Mononuclear cell (primary cell): ENCODE data around the gene ZNF444. TPM values are rescaled to one million over a fixed set of nuclear protein-coding genes. Genes with fewer than 3 reads are reported as not detected.

Experiments used
- H3K27me3 ChIP-seq: 2 replicates; pipeline ENCODE4 v1.6.0; 2011; ENCODE audit warnings: low read length, control low read depth; ENCODE audit not compliant: insufficient read depth
- H3K4me1 ChIP-seq: 2 replicates; pipeline ENCODE4 v1.5.1; 2011; ENCODE audit warnings: mild to moderate bottlenecking, low read length, control low read depth; ENCODE audit not compliant: insufficient read depth
- H3K4me3 ChIP-seq: 2 replicates; pipeline ENCODE4 v1.5.1; 2011; ENCODE audit warnings: mild to moderate bottlenecking, low read length, moderate library complexity
- H3K9me3 ChIP-seq: 2 replicates; pipeline ENCODE4 v1.5.1; 2011; ENCODE audit warnings: low read depth, mild to moderate bottlenecking, control low read depth, low read length
- total RNA-seq: library from RNA; depleted of rRNA; stranded (reverse); fragments of >200 nt; gene quantifications from one replicate; pipeline ENCODE4 v1.2.3, GENCODE V29; 2012

ZNF444 gene
- total RNA-seq, 1 donor = 4.1 TPM

DNA sequence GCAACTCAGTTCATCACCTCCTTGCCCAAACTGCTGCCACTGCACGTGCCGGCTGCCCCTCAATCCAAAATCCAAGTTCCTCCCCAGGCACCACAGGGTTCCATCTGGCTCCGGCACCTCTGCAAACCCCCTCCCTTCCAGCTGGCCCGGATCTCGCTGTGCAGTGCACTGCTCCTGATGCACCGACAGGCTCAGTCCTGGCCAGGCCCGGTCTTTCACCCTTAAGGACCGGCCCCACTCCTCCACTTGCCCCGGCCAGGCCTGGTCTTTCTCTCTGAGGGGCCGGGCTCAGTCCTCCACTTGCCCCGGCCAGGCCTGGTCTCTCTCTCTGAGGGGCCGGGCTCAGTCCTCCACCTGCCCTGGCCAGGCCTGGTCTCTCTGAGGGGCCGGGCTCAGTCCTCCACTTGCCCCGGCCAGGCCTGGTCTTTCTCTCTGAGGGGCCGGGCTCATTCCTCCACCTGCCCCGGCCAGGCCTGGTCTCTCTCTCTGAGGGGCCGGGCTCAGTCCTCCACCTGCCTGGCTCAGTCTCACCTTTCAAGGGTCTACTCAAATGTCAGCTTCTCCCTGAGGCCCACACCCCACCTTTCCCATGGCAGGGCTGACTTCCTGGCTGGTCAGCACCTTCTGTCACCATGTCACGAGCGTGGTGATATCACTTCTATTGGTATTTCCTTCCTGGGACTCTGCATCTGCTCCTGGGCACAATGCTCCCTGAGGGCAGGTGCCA is 26.9 kb upstream of the ZNF444 start:
- no peak overlapping the region for H3K4me3 ChIP-seq
- no peaks in the 10 kb centered on the region for H3K27me3 ChIP-seq
- H3K9me3 ChIP-seq = no peaks in the 10 kb centered on the region
- peaks cover 87% of the 10 kb centered on the region for H3K4me1 ChIP-seq

DNA sequence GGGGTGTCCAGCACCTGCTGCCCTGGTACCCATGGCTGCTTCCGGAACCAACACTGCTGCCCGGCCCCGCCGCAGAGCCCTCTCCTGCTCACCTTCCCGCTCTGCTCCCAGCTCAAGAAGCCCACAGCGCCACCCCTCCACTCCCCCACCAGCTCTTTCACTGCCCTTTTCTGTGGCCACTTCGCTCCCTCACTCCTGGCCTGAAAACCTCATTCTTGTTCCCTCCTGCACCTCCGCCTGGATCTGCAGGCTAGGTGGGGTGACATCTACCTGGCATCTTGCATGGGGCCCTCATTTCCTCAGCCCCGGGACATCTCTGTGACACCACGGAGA is 26.3 kb upstream of the ZNF444 start:
- Histone ChIP-seq H3K9me3 (no peaks in the 10 kb centered on the region), H3K4me1 (peaks cover 87% of the 10 kb centered on the region), H3K27me3 (no peaks in the 10 kb centered on the region)

DNA sequence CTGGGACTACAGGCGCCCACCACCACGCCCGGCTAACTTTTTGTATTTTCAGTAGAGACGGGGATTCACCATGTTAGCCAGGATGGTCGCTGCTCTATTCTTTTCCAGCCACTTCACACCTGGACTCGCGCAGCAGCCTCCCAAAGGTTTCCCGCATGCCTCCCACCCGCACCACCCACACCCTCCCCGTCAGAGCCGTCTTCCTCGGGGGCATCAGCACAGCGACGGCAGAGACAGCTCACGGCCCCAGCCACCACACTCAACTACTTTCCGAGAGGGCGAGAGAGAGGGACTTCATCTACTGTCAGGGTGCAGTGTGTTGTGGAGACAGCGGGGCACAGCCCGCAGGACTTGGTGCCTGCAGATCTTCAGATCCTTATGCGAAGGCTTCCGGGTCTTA is 25.6 kb upstream of the ZNF444 start:
- Histone ChIP-seq H3K27me3 (no peaks in the 10 kb centered on the region), H3K4me1 (peaks cover 82% of the 10 kb centered on the region), H3K9me3 (no peaks in the 10 kb centered on the region), H3K4me3 (no peak overlapping the region)

More for the DNA sequence above, 26.3 kb upstream of the ZNF444 start:
- H3K4me3 ChIP-seq = no peak overlapping the region

DNA sequence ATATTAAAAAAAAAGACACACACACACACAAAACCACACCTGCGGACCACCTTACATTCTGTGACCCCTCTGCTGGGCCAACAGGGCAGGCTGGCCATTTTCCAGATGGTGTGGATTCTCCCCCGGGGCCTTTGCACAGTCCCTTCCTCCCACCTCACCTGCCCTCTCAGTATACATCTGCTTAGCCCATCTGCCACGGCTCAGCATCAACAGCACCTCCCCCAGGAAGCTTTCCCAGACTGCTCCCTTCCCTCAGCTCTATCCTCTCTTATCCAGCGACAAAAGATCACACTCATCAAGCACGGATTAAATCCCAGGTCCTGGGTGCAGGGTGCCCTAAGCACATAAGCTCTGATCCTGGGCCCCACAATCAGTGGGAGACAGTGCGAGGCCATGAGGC is 24.5 kb upstream of the ZNF444 start:
- Histone ChIP-seq H3K9me3 (no peaks in the 10 kb centered on the region), H3K4me3 (no peak overlapping the region), H3K27me3 (no peaks in the 10 kb centered on the region), H3K4me1 (peaks cover 72% of the 10 kb centered on the region)

DNA sequence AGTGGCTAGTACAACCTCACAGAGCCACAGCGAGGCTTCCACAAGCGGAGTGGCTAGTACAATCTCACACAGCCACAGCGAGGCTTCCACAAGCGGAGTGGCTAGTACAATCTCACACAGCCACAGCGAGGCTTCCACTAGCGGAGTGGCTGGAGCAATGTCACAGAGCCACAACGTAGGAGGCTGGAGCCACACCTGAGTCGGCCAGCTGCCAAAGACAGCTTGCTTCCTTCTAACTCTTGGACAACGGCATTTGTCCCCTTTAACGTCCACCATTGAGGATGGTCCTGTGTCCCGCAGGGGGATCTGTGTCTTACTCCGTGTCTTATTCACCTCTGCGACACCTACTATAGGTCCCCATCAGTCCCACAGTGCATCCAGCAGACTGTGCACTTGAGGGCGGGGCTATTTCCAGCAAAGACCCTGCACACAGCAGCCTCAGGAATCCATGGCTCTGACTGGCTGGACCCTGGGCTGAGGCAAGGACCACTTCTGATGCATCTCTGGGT is 23.7 kb upstream of the ZNF444 start:
- Histone ChIP-seq H3K4me1 (peaks cover 69% of the 10 kb centered on the region), H3K27me3 (no peaks in the 10 kb centered on the region)

DNA sequence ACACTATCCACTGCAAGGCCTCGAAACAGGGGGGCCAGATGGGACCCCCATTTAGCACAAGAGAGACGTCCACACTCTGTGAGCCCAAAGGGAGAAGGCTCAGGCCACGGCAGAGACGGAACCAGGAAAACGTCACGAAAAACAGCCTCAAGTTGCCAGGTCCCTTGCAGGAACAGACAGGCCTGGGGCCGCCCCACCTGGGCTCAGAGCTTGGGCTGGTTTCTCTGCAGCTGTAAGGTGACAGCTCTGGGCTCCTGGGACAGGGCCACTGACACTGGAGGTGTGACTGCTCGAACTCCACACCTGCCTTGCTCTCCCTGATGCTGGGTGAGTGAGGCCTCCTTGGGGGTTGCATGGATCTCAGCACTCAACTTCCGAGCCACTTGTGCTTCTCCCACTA is 23.2 kb upstream of the ZNF444 start:
- H3K27me3 ChIP-seq = no peaks in the 10 kb centered on the region
- peaks cover 64% of the 10 kb centered on the region for H3K4me1 ChIP-seq

More for the DNA sequence above, 23.7 kb upstream of the ZNF444 start:
- H3K9me3 ChIP-seq = no peaks in the 10 kb centered on the region
- H3K4me3 ChIP-seq = no peak overlapping the region

DNA sequence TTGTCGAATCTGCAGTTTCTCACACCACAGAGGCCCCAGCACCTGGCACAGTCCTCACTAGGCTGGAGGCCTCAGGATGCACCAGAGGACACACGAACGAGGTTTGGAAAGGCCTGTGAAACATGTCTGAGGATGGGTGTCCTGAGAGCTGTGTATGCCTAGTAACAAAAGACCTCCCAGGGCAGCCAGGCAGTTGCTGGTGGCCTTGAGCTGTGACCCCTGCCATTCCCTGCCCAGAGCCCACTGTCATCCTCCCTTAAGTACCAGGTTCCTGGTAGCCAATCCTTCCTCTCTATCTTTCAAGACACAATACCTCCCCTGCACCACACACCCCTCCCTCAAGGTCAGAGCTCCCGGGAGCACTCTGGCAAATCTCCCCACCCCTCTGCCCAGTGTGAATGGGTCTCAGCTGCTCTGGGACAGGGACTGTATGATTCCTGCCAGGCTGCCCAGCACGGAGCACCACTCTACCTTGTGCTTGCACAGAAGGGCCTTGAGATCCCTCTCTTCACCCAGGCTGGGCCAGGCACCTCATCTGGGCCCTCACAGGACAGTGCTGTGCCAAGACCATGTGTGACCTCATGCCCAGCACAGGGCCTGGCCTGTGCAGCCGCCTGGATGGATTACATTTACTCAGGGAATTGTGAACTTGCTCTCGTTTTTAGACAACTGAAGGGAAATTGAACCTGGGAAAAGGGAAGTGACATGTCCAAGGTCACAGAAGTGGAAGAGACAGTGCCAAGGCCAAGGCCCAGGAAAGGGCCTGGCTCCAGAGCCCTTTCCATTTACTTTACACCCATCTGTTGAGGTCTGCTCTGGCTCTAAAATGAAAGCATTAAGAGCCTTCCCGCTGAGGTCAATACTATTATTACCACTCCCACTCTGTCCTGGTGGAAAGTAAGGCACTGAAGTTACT is 22.2 kb upstream of the ZNF444 start:
- peaks cover 54% of the 10 kb centered on the region for H3K4me1 ChIP-seq
- H3K9me3 ChIP-seq = no peaks in the 10 kb centered on the region

More for the DNA sequence above, 23.2 kb upstream of the ZNF444 start:
- Histone ChIP-seq H3K9me3 (no peaks in the 10 kb centered on the region), H3K4me3 (no peak overlapping the region)

DNA sequence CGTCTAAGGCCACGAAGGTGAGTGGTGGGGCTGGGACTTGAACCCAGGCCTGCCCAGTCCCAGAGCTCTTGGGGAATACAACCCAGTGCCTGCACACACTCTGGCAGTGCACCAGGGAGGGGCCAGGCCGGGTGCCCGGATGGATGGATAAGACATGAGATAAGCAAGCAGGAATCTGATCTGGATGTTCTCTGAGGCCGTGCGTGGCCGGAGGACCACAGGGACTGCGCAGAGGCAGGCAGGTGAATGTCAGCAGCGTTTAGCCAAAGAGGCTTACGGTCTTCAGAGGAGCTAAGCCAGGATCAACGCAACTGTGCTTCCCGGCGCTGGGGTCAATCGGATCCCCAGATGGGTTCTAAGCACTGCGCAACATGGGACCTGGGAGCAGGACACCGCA is 21.5 kb upstream of the ZNF444 start:
- H3K4me3 ChIP-seq = peak overlapping the region; percentile 52
- peaks cover 47% of the 10 kb centered on the region for H3K4me1 ChIP-seq
- H3K27me3 ChIP-seq = no peaks in the 10 kb centered on the region
- no peaks in the 10 kb centered on the region for H3K9me3 ChIP-seq

More for the DNA sequence above, 22.2 kb upstream of the ZNF444 start:
- H3K27me3 ChIP-seq = no peaks in the 10 kb centered on the region
- peak overlapping the region; percentile 52 for H3K4me3 ChIP-seq

DNA sequence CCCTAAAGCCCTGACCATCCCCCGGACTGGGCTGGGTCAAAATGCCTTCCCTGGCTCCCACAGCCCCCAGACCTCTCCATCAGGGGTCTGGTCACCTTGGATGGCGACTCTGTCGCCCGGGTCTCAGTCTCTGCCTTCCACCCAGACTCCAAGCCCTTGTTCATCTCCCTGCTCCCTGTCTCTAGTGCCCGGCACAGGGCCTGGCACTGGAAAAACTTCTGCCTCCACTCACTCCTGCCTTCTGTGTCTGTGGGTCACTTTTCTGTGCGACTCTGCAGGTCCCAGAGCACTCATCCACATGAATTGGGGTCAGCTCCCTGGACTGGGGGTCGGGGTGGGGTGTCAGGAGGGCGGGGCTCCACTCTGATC is 21.1 kb upstream of the ZNF444 start:
- Histone ChIP-seq H3K4me1 (peaks cover 43% of the 10 kb centered on the region), H3K9me3 (no peaks in the 10 kb centered on the region), H3K27me3 (no peaks in the 10 kb centered on the region), H3K4me3 (peak overlapping the region; percentile 52)

DNA sequence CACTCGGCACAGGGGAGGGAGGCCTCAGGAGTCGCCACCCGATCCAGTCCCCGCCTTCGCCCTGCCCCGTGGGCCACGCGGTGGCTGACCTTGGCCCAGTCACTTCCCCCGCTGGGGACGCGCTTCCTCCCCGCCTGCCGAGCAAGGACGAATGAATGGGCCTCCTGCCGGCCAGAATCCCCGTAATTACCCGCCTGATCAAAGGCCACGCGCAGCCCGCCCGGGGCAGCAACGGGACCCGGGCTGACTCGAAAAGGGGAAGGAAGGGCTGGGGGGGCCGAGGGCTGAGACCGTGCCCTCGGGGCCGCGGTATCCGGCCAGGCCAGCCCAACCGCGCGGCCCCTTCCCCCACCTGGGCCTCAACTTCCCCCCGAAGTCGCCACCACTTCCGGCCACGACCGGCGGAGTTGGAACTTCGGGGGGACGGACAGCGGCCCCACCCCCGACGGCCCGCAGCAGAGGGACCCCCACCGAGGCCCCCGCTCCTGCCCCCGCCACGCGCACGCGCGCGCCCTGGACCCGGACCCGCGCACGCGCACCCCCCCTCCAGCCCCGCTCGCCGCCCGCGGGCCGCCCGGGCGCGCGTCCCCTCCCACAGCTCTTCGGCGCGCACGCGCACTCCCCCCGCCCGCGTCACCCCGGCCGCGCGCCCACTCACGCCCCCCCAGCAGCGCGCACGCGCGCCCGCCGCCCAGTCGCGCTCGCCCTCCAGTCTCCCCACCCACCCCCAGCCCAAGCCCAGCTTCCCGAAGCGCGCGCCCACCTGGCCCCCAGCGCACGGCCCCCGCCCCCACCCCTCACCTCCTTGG is 20.5 kb upstream of the ZNF444 start:
- Histone ChIP-seq H3K4me3 (peak overlapping the region; percentile 60), H3K9me3 (no peaks in the 10 kb centered on the region), H3K4me1 (peaks cover 37% of the 10 kb centered on the region), H3K27me3 (no peaks in the 10 kb centered on the region)

DNA sequence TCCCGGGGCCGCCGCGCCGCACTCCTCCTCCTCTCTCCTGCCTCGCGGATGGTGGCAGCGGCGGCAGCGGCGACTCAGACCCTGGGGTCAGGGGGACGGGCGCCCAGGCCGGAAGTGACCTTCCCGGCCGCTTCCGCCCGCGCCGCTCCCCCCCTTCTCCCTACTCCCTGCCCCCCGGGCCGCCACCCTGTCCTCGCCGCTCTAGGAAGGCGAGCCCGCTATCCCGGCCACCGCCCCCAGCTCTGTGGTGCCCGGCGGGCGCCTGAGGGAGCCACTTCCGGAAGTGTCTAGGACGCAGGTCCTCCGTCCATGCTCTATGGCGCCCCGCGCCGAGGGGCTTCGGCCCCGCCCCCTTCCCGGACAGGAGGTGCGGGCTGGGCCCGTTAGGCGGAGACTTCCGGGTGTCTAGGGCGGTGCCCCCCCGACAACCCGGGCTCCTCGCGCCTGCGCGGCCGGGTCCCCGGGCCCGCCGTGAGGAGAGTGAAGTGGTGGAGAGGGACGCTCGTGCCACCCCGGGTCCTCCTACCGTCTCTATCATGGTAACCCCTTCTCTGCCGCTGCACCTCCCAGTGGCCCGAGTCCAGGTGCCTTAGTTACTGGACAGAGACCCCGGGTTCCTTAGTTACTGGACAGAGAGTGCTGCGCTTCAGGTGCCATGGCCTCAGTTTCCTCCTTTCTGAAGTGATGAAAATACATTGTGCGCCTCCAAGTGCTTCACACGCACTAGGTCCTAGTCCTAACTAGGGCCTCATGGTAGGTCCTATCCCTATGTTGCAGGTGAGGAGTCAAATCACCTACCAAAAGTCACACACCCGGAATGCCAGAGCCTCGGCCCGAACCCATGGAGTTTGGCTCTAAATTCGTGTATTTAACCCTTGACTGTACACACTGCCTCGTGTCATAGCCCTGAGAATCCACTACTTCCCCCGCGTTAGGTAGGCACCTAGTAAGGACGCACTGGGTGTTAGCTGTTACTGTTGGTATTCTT is 19.6 kb upstream of the ZNF444 start, which contains the start of gene ZNF787:
Gene ZNF787 (minus strand): TSS at position 116 of the 988 bp plus-strand sequence. CDS start 18,078 bp downstream, outside the sequence.
- Histone ChIP-seq H3K4me3 (peak within 1 kb of the TSS; percentile 60), H3K4me1 (peaks cover 31% of the 10 kb centered on the region), H3K27me3 (no peaks in the 10 kb centered on the region), H3K9me3 (no peaks in the 10 kb centered on the region)

DNA sequence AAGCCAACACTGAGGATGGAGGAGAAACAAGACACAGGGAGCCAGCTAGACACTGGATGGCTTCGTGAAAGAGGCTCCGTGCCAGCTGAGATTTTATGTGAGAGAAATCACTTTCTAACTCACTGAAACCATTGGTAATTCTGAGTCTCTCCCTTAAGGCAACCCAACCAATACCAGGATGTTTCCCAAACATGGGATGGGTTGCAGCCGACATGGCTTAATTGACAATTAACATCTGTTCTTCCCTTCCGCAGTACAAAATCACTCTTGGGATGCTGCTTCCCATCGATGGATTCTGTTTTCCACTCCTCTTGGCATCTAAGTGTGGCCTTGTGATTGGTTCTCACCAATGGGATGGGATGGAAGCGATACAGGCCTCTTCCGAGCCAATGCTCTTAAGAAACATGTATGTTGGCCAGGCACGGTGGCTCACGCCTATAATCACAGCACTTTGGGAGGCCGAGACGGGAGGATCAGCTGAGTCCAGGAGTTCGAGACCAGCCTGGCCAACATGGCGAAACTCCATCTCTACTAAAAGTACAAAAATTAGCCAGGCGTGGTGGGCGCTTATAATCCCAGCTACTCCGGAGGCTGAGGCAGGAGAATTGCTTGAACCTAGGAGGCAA is 17.7 kb upstream of the ZNF444 start:
- H3K4me1 ChIP-seq = peaks cover 22% of the 10 kb centered on the region
- no peaks in the 10 kb centered on the region for H3K9me3 ChIP-seq
- H3K27me3 ChIP-seq = no peaks in the 10 kb centered on the region
- H3K4me3 ChIP-seq = no peak overlapping the region

DNA sequence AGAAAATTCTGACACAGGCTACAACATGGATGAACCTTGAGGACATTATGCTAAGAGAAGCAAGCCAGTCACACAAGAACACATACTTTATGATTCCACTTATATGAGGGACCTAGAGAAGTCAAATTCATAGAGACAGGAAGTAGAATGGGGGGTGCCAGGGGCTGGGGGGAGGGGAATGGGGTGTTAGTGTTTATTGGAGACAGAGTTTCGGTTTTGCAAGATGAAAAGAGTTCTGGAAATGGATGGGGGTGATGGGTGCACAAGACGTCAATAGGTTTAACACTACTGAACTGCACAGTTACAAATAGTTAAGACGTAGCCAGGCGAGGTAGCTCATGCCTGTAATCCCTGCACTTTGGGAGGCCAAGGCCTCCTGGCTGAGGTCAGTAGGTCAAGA is 16.5 kb upstream of the ZNF444 start:
- Histone ChIP-seq H3K9me3 (no peaks in the 10 kb centered on the region), H3K27me3 (no peaks in the 10 kb centered on the region), H3K4me1 (peaks cover 11% of the 10 kb centered on the region), H3K4me3 (no peak overlapping the region)
